HepG2 (cell line): ENCODE results near the gene LRBA. TPM values are rescaled to one million over a fixed set of nuclear protein-coding genes. Genes with fewer than 3 reads are reported as not detected.
A peak's percentile ranks its signal among the peaks of the same experiment; 100 is the strongest.

ENCODE experiments used
- ARHGAP35 ChIP-seq: sonication (generic); formaldehyde crosslinking; IDR thresholded peaks from 2 replicates; pipeline ENCODE4 v1.9.0; 2022; ENCODE audit warnings: mild to moderate bottlenecking, inconsistent platforms, moderate library complexity, missing genetic modification reagents, borderline replicate concordance
- ATF7 ChIP-seq, 2 experiments: fragments of 450-650 bp in 1 of 2; sonication (generic) in 1 of 2; formaldehyde crosslinking in 1 of 2; IDR thresholded peaks; 2 replicates each; pipeline versions ENCODE4 v1.4.0 to v1.6.1; 2016 to 2020; ENCODE audit warnings: antibody characterized with exemption in 1 of 2, mild to moderate bottlenecking in 1 of 2, missing genetic modification reagents in 1 of 2
- FOXA1 ChIP-seq, 2 experiments: fragments of 450-650 bp in 1 of 2; sonication (generic) in 1 of 2; formaldehyde crosslinking in 1 of 2; IDR thresholded peaks; 2 replicates each; pipeline versions ENCODE4 v1.4.0 to v1.6.1; 2016 to 2020; ENCODE audit warnings: missing genetic modification reagents in 1 of 2
- FOXP4 ChIP-seq: sonication (generic); formaldehyde crosslinking; IDR thresholded peaks from 2 replicates; pipeline ENCODE4 v1.4.0; 2020; ENCODE audit warnings: missing genetic modification reagents
- HCFC1 ChIP-seq: fragments of 150-350 bp; IDR thresholded peaks from 2 replicates; pipeline ENCODE4 v1.6.1; 2014; ENCODE audit warnings: low read depth, low read length
- HNF4A ChIP-seq: sonication (generic); formaldehyde crosslinking; IDR thresholded peaks from 2 replicates; pipeline ENCODE4 v1.4.0; 2020; ENCODE audit warnings: missing genetic modification reagents
- KAT8 ChIP-seq: IDR thresholded peaks from 2 replicates; pipeline ENCODE4 v1.6.1; 2016; ENCODE audit warnings: missing genetic modification reagents, missing compliant biosample characterization
- KMT2A ChIP-seq: sonication (generic); formaldehyde crosslinking; IDR thresholded peaks from 2 replicates; pipeline ENCODE4 v1.4.0; 2020; ENCODE audit warnings: missing genetic modification reagents
- MATR3 ChIP-seq: sonication (generic); formaldehyde crosslinking; IDR thresholded peaks from 2 replicates; pipeline ENCODE4 v1.4.0; 2020; ENCODE audit warnings: missing genetic modification reagents
- MXD4 ChIP-seq: IDR thresholded peaks from 2 replicates; pipeline ENCODE4 v1.6.1; 2016; ENCODE audit warnings: mild to moderate bottlenecking, missing biosample characterization, missing genetic modification reagents
- NFE2L2 ChIP-seq: fragments of 150-350 bp; IDR thresholded peaks from 2 replicates; pipeline ENCODE4 v1.6.1; 2014; ENCODE audit warnings: low read length
- REST ChIP-seq, 2 experiments: IDR thresholded peaks; 2 replicates each; pipeline ENCODE4 v1.6.1; 2011 to 2012; ENCODE audit warnings: low read length in 2 of 2, borderline replicate concordance in 1 of 2, low read depth in 1 of 2, mild to moderate bottlenecking in 1 of 2, moderate library complexity in 1 of 2
- SNRNP70 ChIP-seq: fragments of 200-400 bp; formaldehyde crosslinking; IDR thresholded peaks from 2 replicates; pipeline ENCODE4 v1.6.1; 2017; ENCODE audit warnings: mild to moderate bottlenecking, low read depth, low read length, moderate library complexity
- TBX2 ChIP-seq: sonication (generic); formaldehyde crosslinking; IDR thresholded peaks from 2 replicates; pipeline ENCODE4 v1.5.0; 2020; ENCODE audit warnings: missing genetic modification reagents, mild to moderate bottlenecking, borderline replicate concordance
- TP53 ChIP-seq: sonication (generic); formaldehyde crosslinking; conservative IDR thresholded peaks from 2 replicates; pipeline ENCODE4 v1.4.0; 2020; ENCODE audit warnings: missing genetic modification reagents
- ZMAT3 ChIP-seq: sonication (generic); formaldehyde crosslinking; conservative IDR thresholded peaks from 2 replicates; pipeline ENCODE4 v1.7.0; 2021; ENCODE audit warnings: missing genetic modification reagents
- ZNF24 ChIP-seq: fragments of 450-650 bp; IDR thresholded peaks from 2 replicates; pipeline ENCODE4 v1.6.1; 2017; ENCODE audit warnings: antibody characterized with exemption, mild to moderate bottlenecking
- ZNF501 ChIP-seq: sonication (generic); formaldehyde crosslinking; IDR thresholded peaks from 2 replicates; pipeline ENCODE4 v1.5.1; 2020; ENCODE audit warnings: mild to moderate bottlenecking, moderate library complexity, missing genetic modification reagents
- polyA plus RNA-seq, 8 experiments: library from polyadenylated mRNA; depleted of rRNA in 3 of 8; stranded (reverse) in 7 of 8; unstranded in 1 of 8; fragments of >200 nt; fragmentation: Illumina TruSeq in 4 of 8; extraction: Trizol in 4 of 8; gene quantifications; 2 replicates each; pipeline versions ENCODE4 v1.2.1 to v1.2.3, GENCODE V29; 2011 to 2016; ENCODE audit warnings: low read depth in 4 of 8, missing spikeins in 1 of 8, mixed read lengths in 1 of 8; ENCODE audit not compliant: insufficient read depth in 1 of 8
- total RNA-seq, 5 experiments: library from RNA; depleted of rRNA; stranded (reverse); fragments of >200 nt; fragmentation: Illumina TruSeq; extraction: Trizol; gene quantifications; 2 replicates each; pipeline ENCODE4 v1.2.3, GENCODE V29; 2016; ENCODE audit warnings: low read depth in 1 of 5
- TF ChIP-seq, protein P1 (sequence below): sonication (generic); formaldehyde crosslinking; IDR thresholded peaks from 2 replicates; pipeline ENCODE4 v1.4.0; 2020; ENCODE audit warnings: missing genetic modification reagents
- TF ChIP-seq, protein P2 (sequence below): sonication (generic); formaldehyde crosslinking; IDR thresholded peaks from 2 replicates; pipeline ENCODE4 v1.4.0; 2020; ENCODE audit warnings: missing genetic modification reagents

The LRBA gene
- total and polyA plus RNA-seq, 2 of the 13 experiments (the other 11 are each of a cell fraction or from before 2014, with no cell fraction given), result 21.0 to 37.2 TPM

- TF ChIP-seq ZNF501 (no peak), ATF7 (IDR thresholded peaks at IDR 0.05) (no peak), ATF7 (CRISPR knock-in tag; IDR thresholded peaks at IDR 0.05) (no peak), HNF4A (CRISPR knock-in tag) (0 out of 2 replicates have a peak, but pooled peaks have one; percentile 13), ZMAT3 (CRISPR knock-in tag) (no peak), MXD4 (no peak), TP53 (CRISPR knock-in tag) (no peak), HCFC1 (no peak), TBX2 (CRISPR knock-in tag) (peak; percentile 60), MATR3 (CRISPR knock-in tag) (no peak), ZNF24 (no peak), FOXP4 (CRISPR knock-in tag) (peak; percentile 91), KAT8 (CRISPR knock-in tag) (peak; percentile 6; the same call in 1 of the 2 replicates), KMT2A (CRISPR knock-in tag) (no peak), ARHGAP35 (CRISPR knock-in tag) (no peak), NFE2L2 (no peak), SNRNP70 (no peak), FOXA1 (IDR thresholded peaks at IDR 0.05) (peak; percentile 42; the same call in 1 of the 2 replicates), FOXA1 (CRISPR knock-in tag; IDR thresholded peaks at IDR 0.05) (peak; percentile 84), REST (IDR thresholded peaks at IDR 0.05; ENCODE audit: borderline replicate concordance in 1 of 2, low read depth in 1 of 2, low read length in 2 of 2) (no peak)
- TF ChIP-seq, protein P1, sequence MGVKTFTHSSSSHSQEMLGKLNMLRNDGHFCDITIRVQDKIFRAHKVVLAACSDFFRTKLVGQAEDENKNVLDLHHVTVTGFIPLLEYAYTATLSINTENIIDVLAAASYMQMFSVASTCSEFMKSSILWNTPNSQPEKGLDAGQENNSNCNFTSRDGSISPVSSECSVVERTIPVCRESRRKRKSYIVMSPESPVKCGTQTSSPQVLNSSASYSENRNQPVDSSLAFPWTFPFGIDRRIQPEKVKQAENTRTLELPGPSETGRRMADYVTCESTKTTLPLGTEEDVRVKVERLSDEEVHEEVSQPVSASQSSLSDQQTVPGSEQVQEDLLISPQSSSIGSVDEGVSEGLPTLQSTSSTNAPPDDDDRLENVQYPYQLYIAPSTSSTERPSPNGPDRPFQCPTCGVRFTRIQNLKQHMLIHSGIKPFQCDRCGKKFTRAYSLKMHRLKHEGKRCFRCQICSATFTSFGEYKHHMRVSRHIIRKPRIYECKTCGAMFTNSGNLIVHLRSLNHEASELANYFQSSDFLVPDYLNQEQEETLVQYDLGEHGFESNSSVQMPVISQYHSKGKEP (CRISPR knock-in tag), result no peak
- TF ChIP-seq, protein P2, sequence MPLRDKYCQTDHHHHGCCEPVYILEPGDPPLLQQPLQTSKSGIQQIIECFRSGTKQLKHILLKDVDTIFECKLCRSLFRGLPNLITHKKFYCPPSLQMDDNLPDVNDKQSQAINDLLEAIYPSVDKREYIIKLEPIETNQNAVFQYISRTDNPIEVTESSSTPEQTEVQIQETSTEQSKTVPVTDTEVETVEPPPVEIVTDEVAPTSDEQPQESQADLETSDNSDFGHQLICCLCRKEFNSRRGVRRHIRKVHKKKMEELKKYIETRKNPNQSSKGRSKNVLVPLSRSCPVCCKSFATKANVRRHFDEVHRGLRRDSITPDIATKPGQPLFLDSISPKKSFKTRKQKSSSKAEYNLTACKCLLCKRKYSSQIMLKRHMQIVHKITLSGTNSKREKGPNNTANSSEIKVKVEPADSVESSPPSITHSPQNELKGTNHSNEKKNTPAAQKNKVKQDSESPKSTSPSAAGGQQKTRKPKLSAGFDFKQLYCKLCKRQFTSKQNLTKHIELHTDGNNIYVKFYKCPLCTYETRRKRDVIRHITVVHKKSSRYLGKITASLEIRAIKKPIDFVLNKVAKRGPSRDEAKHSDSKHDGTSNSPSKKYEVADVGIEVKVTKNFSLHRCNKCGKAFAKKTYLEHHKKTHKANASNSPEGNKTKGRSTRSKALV, result no peak
Observed at GRCh38 chr4:150714462-150715438, 300.3 kb downstream of the LRBA start (continued).
